HG03342 (cell line): ENCODE measurements around the gene MIEF2.

Source experiments
- ATAC-seq: cut with Tn5 transposase; IDR thresholded peaks from one replicate; pipeline ENCODE4 v1.9.1; 2021; ENCODE audit warnings: mild to moderate bottlenecking, moderate library complexity; ENCODE audit not compliant: unreplicated experiment

The MIEF2 gene

DNA sequence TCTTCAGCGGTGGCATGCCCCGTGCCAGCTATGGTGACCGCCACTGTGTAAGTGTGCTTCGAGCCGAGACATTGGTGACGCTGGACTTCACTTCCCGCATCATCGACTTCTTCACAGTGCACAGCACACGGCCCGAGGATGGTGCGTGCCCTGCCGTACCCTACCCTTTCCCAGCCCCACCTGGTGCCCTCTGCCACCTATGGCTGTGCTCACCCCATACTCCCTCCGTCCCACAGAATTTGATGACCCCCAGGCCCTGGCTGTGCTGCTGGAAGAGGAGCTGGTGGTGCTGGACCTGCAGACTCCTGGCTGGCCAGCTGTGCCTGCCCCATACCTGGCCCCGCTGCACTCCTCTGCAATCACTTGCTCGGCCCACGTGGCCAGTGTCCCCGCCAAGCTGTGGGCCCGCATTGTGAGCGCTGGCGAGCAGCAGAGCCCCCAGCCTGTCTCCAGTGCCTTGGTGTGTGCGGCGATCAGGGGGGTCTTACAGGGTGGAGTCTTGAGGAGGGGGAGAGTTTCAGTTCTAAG lies 25.5 kb upstream of the MIEF2 start:
- ATAC-seq, result no peak

DNA sequence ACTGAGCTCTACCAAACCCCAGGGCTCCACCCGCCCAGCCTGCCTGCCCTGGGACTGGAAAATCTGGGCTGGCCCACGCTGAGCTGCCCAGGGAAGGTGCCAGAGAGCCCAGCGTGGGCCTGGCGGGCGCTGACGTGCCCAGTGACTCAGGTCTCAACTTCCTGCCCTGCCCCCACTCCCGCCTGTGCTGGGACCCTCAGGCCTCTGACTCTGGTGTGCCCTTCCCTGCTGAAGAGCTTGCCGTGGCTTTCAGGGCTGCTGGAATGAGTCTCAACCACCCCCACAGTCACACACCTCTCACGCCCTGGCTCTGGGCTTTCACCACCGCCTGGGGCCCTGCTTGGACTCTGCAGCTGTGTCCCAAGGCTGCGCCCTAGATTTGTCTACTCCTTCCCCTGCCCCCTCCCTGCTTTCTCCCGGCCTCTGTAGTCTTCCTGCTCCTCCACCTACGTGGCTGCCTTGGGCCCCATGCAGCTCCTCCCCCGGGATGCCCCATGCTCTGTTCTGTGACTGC lies 24.7 kb upstream of the MIEF2 start:
- ATAC-seq, result no peak

DNA sequence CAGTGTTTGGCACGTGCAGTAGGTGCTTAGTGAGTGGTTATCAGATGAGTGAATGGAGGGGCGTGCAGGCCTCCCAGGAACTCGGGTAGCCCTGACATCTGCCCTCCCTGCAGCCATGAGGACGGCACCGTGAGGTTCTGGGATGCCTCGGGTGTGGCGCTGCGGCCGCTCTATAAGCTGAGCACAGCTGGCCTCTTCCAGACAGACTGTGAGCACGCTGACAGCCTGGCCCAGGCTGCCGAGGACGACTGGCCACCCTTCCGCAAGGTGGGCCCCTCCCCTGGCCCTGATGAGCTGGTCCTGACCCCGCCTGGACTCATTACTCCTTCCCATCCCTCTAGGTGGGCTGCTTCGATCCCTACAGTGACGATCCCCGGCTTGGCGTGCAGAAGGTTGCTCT lies 24.0 kb upstream of the MIEF2 start:
- ATAC-seq, result no peak

DNA sequence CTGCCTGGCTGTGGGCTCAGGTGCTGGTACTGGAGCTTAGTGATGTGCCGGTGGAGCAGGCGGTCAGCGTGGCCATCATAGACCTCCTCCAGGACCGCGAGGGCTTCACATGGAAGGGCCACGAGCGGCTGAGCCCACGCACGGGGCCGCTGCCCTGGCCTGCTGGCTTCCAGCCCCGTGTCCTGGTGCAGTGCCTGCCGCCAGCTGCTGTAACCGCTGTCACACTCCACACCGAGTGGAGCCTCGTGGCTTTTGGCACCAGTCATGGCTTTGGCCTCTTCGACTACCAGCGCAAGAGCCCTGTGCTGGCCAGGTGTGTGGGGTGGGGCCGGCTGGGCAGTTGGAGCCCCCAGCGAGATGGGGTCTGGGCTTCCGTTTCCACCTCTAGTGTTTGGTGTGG lies 23.0 kb upstream of the MIEF2 start:
- no peak for ATAC-seq

DNA sequence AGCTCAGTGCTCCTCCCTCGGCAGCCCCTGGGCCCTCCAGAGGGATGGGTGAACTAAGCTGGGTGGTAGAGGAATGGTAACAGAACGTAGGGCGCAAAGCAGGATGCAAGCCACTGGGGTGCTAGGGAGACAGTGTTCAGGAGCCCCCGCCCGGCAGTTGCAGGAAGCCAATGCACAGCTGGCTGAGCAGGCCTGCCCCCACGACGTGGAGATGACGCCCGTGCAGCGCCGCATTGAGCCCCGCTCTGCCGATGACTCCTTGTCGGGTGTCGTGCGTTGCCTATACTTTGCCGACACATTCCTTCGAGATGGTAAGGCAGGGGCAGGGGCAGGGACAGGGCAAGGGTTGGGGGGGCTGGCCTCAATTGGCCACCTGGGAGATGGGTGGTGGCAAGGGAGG lies 22.2 kb upstream of the MIEF2 start:
- no peak for ATAC-seq

DNA sequence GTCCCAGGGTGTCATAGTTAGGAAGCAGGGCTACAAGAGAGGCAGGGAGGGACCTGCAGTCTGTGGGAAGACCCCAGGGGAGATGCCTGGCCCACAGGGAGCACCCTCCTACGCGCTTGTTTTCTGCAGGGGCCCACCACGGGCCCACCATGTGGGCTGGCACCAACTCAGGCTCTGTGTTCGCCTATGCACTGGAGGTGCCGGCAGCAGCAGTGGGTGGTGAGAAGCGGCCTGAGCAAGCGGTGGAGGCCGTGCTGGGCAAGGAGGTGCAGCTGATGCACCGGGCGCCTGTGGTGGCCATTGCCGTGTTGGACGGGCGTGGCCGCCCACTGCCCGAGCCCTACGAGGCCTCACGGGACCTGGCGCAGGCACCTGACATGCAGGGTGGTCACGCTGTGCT lies 20.0 kb upstream of the MIEF2 start:
- no peak for ATAC-seq

DNA sequence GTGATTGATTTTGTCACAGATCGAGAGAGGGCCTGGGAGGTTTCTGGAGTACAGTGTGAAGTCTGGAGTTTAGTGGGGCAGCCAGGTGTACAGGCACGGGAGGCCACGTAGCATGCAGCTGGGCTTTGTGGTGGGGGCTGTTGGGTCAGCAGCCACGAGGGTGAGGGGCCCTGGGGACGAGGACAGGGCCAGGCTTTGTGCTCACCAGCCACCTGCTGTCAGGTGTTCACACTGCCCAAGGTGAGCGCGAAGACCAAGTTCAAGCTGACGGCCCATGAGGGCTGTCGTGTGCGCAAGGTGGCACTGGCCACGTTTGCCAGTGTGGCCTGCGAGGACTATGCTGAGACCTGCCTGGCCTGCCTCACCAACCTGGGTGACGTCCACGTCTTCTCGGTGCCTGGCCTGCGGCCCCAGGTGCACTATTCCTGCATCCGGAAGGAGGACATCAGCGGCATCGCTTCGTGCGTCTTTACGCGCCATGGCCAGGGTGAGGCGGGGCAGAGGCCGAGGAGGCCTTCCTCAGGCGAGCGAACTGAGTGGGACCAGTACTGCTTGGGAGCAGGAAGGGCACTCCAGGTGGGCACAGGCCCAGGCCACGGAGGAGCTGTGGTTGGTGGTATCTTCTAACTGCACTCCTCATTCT lies 19.1 kb upstream of the MIEF2 start:
- no peak for ATAC-seq

DNA sequence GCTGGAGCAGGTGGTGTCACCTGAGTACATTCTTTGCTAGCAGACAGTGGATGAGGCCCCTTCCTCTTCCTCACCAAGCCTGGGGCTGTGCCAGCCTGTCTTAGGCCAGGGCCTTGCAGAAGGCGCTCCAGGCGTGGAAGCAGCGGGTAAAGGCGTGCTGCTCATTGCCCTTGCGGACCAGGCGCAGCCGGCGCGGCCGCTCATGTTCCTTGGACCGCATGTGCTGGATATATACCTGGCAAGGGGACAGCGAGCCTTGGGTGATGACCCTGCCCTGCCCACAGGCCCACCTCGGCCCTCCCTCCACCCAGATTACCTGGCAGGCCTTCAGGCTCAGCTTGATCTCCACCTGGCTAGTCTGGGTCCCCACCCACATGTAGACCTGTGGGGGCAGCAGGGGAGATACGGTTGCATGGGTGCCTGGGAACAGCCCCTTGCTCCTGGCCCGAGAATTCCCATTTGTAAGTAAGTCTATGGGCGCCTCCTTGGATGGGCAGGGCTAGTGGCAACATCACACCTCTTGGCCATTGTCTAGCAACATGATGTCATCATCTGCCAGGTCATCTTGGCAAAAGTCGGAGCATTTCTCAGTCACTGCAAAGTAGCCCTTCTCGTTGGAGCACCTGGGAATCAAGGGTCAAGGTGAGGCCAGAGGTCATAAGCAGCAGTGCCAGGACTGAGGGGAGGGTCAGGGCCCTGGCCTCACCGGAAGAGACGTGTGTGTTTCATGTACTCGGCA lies 15.3 kb upstream of the MIEF2 start:
- ATAC-seq, result no peak

DNA sequence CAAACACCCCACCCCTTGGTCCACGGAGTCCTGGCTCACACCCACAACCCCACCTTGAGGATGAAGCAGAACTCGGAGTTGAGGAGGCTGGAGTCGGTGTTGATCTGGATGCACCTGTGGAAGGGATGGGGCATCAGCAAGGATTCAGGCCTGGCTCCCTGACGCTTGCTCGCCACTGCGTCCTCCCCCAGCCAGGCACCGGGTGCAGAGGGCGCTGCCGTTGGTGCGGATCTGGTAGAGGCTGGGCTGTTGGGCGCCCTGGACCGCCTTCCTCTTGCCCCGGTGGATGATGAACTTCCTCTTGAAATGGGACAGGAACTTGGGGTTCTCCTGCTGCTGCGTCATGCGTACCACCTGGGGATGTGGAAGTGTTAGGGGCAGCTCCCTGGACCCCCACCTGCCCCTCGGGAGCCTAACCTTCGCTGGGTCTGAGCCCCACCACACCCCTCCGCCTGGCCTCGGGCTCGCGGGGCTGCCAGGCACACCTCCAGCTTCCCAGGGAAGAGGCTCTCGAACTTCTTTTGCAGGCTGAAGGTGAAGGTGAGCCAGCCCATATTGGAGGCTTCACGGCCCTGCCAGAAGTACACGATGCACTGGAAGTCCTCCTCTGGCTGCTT lies 14.2 kb upstream of the MIEF2 start:
- ATAC-seq, result no peak

DNA sequence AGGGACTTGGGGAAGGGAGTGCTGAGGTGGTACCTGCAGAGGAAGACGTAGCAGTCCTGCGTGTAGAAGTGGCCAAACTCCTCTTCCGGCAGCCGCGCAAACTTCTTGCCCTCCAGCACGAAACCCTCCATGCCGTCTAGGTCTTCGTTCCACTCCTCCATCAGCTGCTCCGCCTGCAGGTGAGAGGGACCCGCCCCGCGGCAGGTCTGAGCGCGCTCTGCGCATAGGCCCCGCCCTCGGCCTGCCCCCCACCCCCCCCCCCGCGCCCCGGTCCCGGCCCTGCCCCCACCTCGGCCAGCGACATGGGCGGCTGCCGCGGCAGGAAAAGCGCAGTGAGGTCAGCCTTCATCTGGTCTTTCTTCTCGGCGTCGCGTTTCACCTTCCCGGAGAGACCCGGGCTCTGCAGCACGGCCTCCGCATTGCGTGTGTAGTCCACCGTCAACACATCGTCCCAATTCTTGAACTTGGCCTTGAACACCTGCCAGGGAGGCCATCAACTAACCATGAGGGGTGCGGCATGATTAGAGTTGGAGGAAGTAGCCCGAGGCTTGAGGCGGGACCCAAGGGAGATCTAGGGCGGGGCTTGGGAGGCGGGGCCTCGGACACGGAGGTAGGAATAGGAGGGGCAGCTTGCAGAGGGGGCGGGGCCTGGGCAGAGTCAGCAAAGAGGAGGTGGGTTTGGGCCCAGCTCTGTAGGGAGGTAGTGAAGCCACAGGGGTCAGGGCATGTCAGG lies 13.4 kb upstream of the MIEF2 start:
- ATAC-seq, result no peak

DNA sequence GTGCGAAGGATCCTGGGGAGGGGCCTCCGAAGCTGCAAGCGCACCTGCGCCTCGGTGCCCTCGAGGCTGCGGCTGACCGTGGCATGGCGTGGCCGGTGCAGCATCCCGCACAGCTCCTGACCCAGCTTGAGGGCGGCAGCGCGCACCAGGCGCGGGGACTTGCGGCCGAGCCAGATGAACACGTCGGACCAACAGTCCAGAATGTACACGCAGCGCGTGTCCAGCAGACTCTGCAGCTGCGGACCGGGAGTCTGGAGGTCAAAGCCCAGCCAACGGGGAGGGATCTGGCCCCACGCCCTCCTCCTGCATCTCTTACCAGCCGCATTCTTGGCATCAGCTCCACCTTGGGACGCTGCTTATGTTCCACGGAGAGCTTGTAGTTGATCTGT lies 12.9 kb upstream of the MIEF2 start:
- ATAC-seq, result no peak

DNA sequence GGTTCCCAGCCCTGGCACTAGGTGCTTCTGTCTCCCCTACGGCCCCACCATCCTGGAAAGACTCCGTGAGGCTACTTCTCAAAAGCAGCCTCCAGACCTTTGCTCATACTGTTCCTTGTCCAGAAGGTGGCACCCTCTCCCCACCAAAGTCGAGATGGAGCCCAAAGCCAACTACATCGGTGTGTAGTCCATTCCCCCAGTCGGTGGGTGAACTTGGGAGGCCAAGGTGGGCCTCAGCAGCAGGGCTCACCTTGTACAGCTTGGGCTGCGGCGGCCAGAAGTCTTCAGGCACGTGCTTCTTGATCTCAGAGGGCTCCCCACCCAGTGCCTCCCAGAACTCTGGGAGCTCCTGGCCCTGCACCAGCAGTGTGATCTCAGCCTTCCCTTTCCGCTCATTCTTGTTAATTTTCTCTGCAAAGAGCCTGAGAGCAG lies 12.1 kb upstream of the MIEF2 start:
- no peak for ATAC-seq

DNA sequence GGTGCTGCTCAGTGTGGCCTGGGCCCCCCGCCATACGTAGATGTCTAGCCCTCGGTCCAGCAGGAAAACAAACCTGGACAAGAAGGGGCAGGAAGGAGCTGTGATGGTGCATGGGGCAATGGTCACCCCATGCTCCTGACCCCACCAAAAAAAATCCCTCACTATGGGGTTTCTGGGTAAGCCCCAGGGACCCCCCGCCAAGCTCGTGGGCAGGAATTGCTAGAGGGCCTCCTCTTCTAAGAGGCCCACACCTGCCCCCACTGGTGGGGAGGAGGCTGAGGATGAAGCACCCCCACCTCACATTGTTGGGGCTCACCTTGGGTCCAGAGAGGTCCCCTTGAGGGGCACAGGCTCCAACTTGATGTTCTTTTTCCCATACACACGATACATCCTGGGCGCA lies 11.7 kb upstream of the MIEF2 start:
- no peak for ATAC-seq

DNA sequence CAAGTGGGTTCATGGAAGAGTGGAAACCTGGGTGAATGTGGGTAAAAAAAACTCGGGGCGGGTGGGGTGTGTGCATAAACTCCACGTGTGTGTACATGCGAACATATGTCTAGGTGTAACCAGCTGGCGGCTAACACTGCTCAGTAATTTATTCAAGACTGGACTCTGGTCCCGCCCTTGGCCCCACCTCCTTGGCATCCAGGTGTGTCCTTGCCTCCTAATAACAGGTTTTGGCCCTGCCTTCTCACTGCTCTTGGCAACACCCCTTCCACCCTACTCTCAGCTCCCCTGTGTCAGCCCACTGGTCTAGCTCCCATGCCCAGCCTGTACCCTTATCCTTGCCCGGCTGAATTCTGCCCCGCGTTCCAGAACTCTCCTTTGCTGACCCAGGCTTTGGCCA lies 10.2 kb upstream of the MIEF2 start:
- no peak for ATAC-seq

DNA sequence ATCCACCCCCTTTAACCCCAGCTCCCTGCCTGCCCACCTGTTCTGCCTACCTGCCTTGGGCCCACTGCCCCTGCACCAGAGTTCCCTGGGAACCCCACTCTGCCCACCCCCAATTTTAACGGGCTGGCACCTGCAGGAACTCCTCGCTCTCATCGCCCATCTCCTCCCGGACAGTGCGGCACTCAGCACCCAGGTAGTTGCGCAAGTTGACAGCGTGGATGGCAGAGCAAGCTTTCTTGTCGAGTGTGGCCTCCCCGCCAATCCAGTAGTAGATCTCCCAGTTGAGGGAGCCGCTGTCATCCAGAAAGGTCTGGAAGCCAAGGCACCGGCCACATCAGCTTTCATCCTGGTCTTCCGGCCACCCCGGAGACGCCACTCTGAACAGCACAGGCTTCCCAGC lies 9.8 kb upstream of the MIEF2 start:
- ATAC-seq, result no peak

DNA sequence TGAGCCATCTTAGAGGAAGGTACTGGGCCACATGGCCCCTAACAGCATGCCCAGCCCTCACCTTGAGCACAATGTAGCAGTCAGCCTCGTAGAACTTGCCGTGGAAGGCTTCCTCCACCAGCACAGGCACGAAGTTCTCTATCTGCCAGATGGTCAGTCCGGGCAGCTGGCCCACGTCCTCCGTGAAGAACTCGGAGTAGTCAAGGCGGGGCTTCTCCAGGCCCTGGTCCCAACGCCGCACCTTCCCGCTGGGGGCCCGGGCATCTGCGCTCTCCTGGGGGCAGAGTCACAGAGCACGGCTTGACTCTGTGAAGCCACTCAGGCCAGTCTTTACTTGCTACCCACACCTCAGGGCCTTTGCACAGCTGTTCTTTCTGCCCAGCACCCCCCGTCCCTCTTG lies 9.3 kb upstream of the MIEF2 start:
- no peak for ATAC-seq

DNA sequence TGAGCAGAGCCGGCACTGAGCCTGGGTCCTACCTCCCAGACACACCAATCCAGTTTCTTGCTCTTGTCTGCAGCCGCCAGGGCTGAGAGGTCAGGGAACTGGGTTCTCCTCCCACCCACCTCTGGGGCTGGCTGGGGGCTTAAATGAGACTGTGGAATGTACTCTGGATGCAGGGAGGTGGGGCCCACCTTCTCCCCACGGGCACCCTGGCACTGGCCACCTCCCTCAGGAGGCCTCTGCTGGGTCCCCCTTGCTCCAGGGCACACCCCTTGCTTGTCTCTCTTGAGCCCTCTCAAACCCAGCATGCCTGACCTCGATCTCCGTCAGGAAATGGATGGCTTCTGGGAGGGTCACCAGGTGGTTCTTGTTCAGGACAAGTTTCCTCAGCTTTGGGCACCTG lies 8.3 kb upstream of the MIEF2 start:
- no peak for ATAC-seq

DNA sequence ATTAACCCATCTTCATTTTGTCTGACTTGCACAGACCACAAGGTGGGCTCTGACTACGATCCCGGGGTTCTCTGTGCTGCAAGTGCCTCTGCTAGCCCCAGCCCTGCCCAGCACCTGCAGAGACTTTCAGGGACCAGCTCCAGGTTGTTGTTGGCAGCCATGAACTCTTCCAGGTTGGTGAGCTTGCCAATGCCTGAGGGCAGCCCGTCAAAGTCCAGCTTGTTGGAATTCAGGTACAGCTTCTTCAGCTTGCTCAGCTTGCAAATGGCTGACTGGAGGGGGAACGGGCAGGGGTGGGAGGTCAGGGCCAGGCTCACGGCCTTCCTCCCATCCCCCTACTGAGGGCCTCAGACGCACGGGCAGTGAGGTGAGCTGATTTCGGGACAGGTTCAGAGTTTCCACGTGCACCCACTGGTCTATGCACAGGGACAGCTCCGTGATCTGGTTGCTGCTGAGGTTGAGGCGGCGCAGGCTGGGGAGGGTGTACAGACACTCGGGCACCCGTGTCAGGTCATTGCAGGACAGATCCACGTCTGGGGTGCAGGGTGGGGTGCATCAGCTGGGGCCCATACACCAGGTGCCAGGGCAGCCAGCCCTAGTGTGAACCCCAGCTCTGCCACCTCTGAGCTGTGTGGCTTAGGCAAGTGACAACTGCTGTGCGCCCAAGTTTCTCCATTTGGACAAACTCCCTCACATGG lies 7.1 kb upstream of the MIEF2 start:
- no peak for ATAC-seq

DNA sequence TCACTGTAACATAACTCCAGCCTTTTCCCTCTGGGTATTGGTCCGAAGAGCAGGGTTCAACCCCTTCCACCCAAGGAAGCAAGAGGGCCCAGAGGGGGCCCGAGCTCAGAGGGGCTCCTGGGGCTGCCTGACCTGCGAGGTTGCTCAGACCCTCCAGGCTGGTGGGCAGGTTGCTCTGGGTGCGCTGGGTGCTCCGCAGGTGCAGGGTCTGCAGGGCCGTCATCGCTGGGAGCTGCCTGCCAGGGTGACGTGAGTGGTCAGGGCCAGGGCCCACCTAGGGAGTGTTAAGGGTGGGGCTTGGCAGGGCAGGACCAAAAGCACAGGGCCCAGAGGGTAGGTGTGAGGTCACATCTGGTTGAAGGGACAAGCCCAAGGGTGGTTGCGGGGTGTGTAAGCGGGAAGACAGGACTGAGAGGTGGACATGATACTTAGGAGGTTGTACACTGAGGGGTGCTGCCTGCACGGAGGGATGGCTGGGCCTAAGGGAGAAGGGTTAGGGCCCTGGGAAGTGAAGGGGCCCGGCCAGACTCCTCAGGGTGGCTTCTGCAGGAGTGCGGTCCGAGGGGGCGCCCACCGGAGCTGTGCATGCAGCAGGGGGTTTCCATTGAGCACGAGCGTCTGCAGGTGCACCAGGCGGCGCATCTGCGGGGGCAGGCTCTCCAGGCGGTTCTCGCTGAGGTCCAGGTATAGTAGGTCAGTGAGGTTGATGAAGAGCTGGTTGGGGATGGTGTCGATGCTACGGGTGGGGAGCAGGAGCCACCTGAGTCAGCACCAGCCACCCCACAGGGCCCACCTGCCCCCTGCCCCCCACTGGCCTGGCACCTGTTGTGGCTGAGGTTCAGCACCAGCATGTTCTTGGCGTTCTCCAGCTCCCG lies 6.3 kb upstream of the MIEF2 start:
- no peak for ATAC-seq
